GM23338 (cell line): ENCODE measurements around the gene HERPUD1. TPM values are rescaled to one million over a fixed set of nuclear protein-coding genes. Genes with fewer than 3 reads are reported as not detected.

ENCODE experiments used
- ATAC-seq: fragments of 200-7000 bp; cut with Tn5 transposase; 3 replicates; pipeline ENCODE4 v1.9.1; 2020
- DNase-seq: peaks from one replicate; pipeline ENCODE4 v3.0.0-alpha.2; 2015; ENCODE audit warnings: low spot score
- H2AFZ ChIP-seq: fragments of 200-600 bp; sonication (generic); 2 replicates; pipeline ENCODE4 v1.8.0; 2016; ENCODE audit warnings: antibody characterized with exemption, mild to moderate bottlenecking, moderate library complexity
- H3F3A ChIP-seq: fragments of 200-600 bp; sonication (generic); replicated peaks from 2 replicates; pipeline ENCODE4 v1.8.0; 2017; ENCODE audit warnings: antibody characterized with exemption, mixed run types, low read depth
- H3K27ac ChIP-seq: fragments of 200-600 bp; sonication (generic); 2 replicates; pipeline ENCODE4 v1.6.1; 2016; ENCODE audit warnings: low read depth
- H3K27me3 ChIP-seq: fragments of 200-600 bp; sonication (generic); 2 replicates; pipeline ENCODE4 v1.8.0; 2016; ENCODE audit warnings: mild to moderate bottlenecking, mixed run types, moderate library complexity; ENCODE audit not compliant: insufficient read depth
- H3K36me3 ChIP-seq: fragments of 200-600 bp; sonication (generic); 2 replicates; pipeline ENCODE4 v1.8.0; 2016; ENCODE audit warnings: mild to moderate bottlenecking; ENCODE audit not compliant: insufficient read depth
- H3K4me1 ChIP-seq: fragments of 200-600 bp; sonication (generic); 2 replicates; pipeline ENCODE4 v1.8.0; 2016; ENCODE audit warnings: mild to moderate bottlenecking, moderate library complexity; ENCODE audit not compliant: insufficient read depth
- H3K4me2 ChIP-seq: fragments of 200-600 bp; sonication (generic); 2 replicates; pipeline ENCODE4 v1.7.1; 2017; ENCODE audit warnings: mixed run types
- H3K4me3 ChIP-seq: fragments of 200-600 bp; sonication (generic); 2 replicates; pipeline ENCODE4 v1.6.1; 2016; ENCODE audit warnings: mixed run types
- H3K79me2 ChIP-seq: fragments of 200-600 bp; sonication (generic); replicated peaks from 2 replicates; pipeline ENCODE4 v1.8.0; 2017; ENCODE audit warnings: mild to moderate bottlenecking; ENCODE audit not compliant: insufficient read depth
- H3K9me2 ChIP-seq: fragments of 200-600 bp; sonication (generic); 2 replicates; pipeline ENCODE4 v1.8.0; 2017; ENCODE audit not compliant: insufficient read depth
- H4K20me1 ChIP-seq: fragments of 200-600 bp; sonication (generic); replicated peaks from 2 replicates; pipeline ENCODE4 v1.8.0; 2017; ENCODE audit warnings: mild to moderate bottlenecking; ENCODE audit not compliant: insufficient read depth
- H3K27ac Mint-ChIP-seq: 2 replicates; pipeline ENCODE4 v1.8.0; 2020; ENCODE audit warnings: inconsistent platforms, mild to moderate bottlenecking, moderate library complexity, mixed read lengths
- H3K27me3 Mint-ChIP-seq: 3 replicates; pipeline ENCODE4 v1.8.0; 2022; ENCODE audit warnings: low read depth, mild to moderate bottlenecking, moderate library complexity, mixed read lengths, inconsistent platforms; ENCODE audit not compliant: insufficient read depth, poor library complexity
- H3K36me3 Mint-ChIP-seq: 3 replicates; pipeline ENCODE4 v1.8.0; 2021; ENCODE audit warnings: low read depth, mild to moderate bottlenecking, inconsistent platforms, moderate library complexity, mixed read lengths
- H3K4me1 Mint-ChIP-seq: 3 replicates; pipeline ENCODE4 v1.8.0; 2020; ENCODE audit warnings: mild to moderate bottlenecking, inconsistent platforms, mixed read lengths
- H3K4me3 Mint-ChIP-seq: 3 replicates; pipeline ENCODE4 v1.8.0; 2021; ENCODE audit warnings: moderate library complexity, mild to moderate bottlenecking, inconsistent platforms, mixed read lengths
- H3K9me3 Mint-ChIP-seq: 3 replicates; pipeline ENCODE4 v1.8.0; 2020; ENCODE audit warnings: moderate library complexity, mild to moderate bottlenecking, inconsistent platforms, mixed read lengths
- CREB1 ChIP-seq: fragments of 250-450 bp; sonication (Bioruptor Pico); IDR thresholded peaks from 2 replicates; pipeline ENCODE4 v1.5.0; 2020; ENCODE audit warnings: low read depth, mild to moderate bottlenecking, moderate library complexity
- CTCF ChIP-seq, 2 experiments: fragments of 200-600 bp in 1 of 2; sonication (generic) in 1 of 2; conservative IDR thresholded peaks; 2 replicates each; pipeline versions ENCODE4 v1.5.1 to v1.6.1; 2016 to 2017; ENCODE audit warnings: antibody characterized with exemption in 2 of 2, low read depth in 2 of 2, mild to moderate bottlenecking in 2 of 2, moderate library complexity in 1 of 2
- ETS1 ChIP-seq: IDR thresholded peaks from 2 replicates; pipeline ENCODE4 v1.6.1; 2016; ENCODE audit warnings: antibody characterized with exemption
- EZH2 ChIP-seq: fragments of 200-600 bp; sonication (generic); IDR thresholded peaks from one replicate; pipeline ENCODE4 v1.8.0; 2017; ENCODE audit warnings: antibody characterized with exemption, mild to moderate bottlenecking, low read depth; ENCODE audit not compliant: unreplicated experiment
- EZH2phosphoT487 ChIP-seq: fragments of 200-600 bp; sonication (generic); IDR thresholded peaks from one replicate; pipeline ENCODE4 v1.8.1; 2018; ENCODE audit warnings: antibody characterized with exemption; ENCODE audit not compliant: unreplicated experiment
- JUNB ChIP-seq: IDR thresholded peaks from one replicate; pipeline ENCODE4 v1.6.1; 2016; ENCODE audit warnings: antibody characterized with exemption; ENCODE audit not compliant: unreplicated experiment
- NANOG ChIP-seq: IDR thresholded peaks from 2 replicates; pipeline ENCODE4 v1.6.1; 2016; ENCODE audit warnings: antibody characterized with exemption, borderline replicate concordance
- POLR2AphosphoS5 ChIP-seq: IDR thresholded peaks from 2 replicates; pipeline ENCODE4 v1.6.1; 2016; ENCODE audit warnings: antibody characterized with exemption, low read depth
- REST ChIP-seq: IDR thresholded peaks from one replicate; pipeline ENCODE4 v1.6.1; 2018; ENCODE audit warnings: antibody characterized with exemption; ENCODE audit not compliant: unreplicated experiment
- STAT1 ChIP-seq: IDR thresholded peaks from one replicate; pipeline ENCODE4 v1.6.1; 2016; ENCODE audit warnings: antibody characterized with exemption; ENCODE audit not compliant: unreplicated experiment
- ZNF114 ChIP-seq: fragments of 250-450 bp; sonication (Bioruptor Pico); IDR thresholded peaks from 2 replicates; pipeline ENCODE4 v1.5.0; 2020; ENCODE audit warnings: mild to moderate bottlenecking, moderate library complexity
- ZNF331 ChIP-seq: fragments of 250-450 bp; sonication (Bioruptor Pico); IDR thresholded peaks from 2 replicates; pipeline ENCODE4 v1.5.0; 2020; ENCODE audit warnings: low read depth, mild to moderate bottlenecking, moderate library complexity
- ZNF462 ChIP-seq: fragments of 250-450 bp; sonication (Bioruptor Pico); IDR thresholded peaks from 2 replicates; pipeline ENCODE4 v1.5.0; 2020; ENCODE audit warnings: mild to moderate bottlenecking, moderate library complexity
- polyA plus RNA-seq: library from polyadenylated mRNA; unstranded; fragments of >200 nt; fragmentation: Nextera tagmentation; extraction: Ambion mirVana; gene quantifications from 2 replicates; pipeline ENCODE4 v1.2.1, GENCODE V29; 2016
- total RNA-seq: library from RNA; depleted of rRNA; stranded (reverse); fragments of >200 nt; shearing (Covaris generic); gene quantifications from 2 replicates; pipeline ENCODE4 v1.2.3, GENCODE V29; 2014

HERPUD1 gene
- total and polyA plus RNA-seq, 2 experiments from 2014 or later: 41.1 to 44.1 TPM

GRCh38 chr16:56939801-56940200 is 7.9 kb downstream of the HERPUD1 start:
- no peak overlapping the region for H3K4me2 ChIP-seq
- H3K27me3 ChIP-seq: no peaks in the 10 kb centered on the region
- Mint-ChIP-seq H3K9me3 (no peaks in the 10 kb centered on the region), H3K27ac (no peak overlapping the region; the same call in 1 of the 2 replicates), H3K4me1 (peaks cover 3% of the 10 kb centered on the region), H3K36me3 (peaks cover 96% of the 10 kb centered on the region), H3K4me3 (no peak overlapping the region), H3K27me3 (peaks cover 3% of the 10 kb centered on the region)
- H3K79me2 ChIP-seq: peaks cover 22% of the 10 kb centered on the region
- H3K9me2 ChIP-seq: no peaks in the 10 kb centered on the region
- DNase-seq (no peak), ATAC-seq (no peak)
- H3K4me3 ChIP-seq: no peak overlapping the region
- H4K20me1 ChIP-seq: peaks cover 11% of the 10 kb centered on the region; the same call in 1 of the 2 replicates
- H3K36me3 ChIP-seq: peaks cover 84% of the 10 kb centered on the region
- no peak overlapping the region for H2AFZ ChIP-seq
- H3K4me1 ChIP-seq: no peaks in the 10 kb centered on the region
- no peak overlapping the region for H3K27ac ChIP-seq
- no peaks in the 10 kb centered on the region for H3F3A ChIP-seq
- TF ChIP-seq ZNF114 (CRISPR knock-in tag) (no peak), ETS1 (no peak), ZNF462 (CRISPR knock-in tag) (no peak), STAT1 (no peak), POLR2AphosphoS5 (no peak), EZH2phosphoT487 (no peak), EZH2 (no peak), JUNB (no peak), CREB1 (no peak), NANOG (no peak), ZNF331 (CRISPR knock-in tag) (no peak), REST (no peak), CTCF (conservative IDR thresholded peaks at IDR 0.05; ENCODE audit: low read depth in 2 of 2) (no peak)
